Activated T-cell treated with anti-CD3 and anti-CD28 coated beads for 24 hours (primary cell): ENCODE data around the gene DPPA2.

Experiments used
- DNase-seq: peaks from one replicate; pipeline ENCODE4 v3.0.0-alpha.2; 2020; ENCODE audit warnings: low read depth

Gene DPPA2

GRCh38 chr3:109325109-109325508 is 8.8 kb upstream of the DPPA2 start:
- DNase-seq, result no peak

DNA sequence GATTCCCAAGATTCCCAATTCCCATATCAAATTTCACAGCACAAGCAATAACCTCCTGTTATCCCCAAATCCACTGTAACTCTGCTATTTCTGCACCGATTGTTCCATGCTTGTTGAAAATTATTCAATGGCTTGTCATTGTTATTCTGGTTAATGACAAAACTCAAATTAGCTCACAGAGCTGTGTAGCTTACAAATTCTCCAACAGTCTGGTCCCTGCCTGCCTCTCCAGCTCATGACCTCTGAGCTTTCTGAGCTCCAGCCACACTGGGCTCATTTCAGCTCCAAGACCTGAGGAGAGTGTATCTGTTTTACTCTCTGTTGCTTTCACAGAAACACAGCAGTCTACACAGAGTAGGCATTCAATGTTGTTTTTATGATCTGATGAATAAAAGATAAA is 3.3 kb downstream of the DPPA2 start:
- no peak for DNase-seq

DNA sequence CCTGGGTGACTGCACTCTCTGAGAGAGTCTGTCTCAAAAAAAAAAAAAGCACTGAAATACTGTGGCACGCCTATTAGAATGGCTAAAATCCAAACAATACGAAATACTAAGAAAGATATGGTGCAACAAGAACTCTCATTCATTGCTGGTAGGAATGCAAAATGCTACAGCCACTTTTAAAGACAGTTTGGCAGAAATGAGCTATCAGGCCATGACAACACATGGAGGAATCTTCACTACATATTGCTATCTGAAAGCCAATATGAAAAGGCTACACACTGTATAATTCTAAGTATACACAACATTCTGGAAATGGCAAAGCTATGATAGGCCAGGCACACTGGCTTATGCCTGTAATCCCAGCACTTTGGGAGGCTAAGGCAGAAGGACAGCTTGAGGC is 18.8 kb downstream of the DPPA2 start:
- DNase-seq, result no peak

DNA sequence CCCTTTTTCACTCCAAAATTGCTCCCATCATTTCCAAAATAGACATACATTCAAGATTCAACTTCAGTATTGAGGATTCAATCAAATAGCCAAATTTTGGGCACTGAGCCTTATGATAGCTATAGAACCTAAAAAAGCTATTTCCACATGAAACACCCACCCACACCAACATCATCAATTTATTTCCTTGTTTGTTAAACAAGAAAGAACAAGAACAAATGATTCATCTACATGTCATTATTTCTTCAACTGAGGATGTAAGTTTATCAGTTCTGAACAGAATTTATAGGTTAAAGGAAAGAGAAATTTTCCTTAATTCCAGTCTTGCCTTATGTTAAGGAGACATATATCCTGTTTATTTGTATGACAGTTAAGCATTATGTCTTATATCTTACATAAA is 32.2 kb downstream of the DPPA2 start:
- DNase-seq, result no peak

DNA sequence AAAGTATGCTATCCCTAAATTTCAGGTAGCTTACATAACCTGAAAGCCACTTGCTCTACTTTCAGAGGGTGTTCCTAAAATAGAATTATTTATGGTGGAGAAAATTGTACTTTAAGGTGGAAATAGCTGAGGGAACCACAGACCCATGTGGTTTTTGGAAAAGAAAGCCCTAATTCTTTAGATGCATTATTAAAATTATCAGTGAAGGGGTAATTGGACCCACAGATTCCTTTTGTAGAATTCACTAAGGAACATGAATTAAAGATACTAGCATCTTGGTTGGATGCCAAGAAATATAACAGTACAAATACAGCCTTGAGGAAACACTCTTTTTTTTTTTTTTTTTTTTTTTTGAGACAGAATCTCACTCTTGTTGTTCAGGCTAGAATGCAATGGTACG is 37.8 kb downstream of the DPPA2 start:
- DNase-seq, result no peak

DNA sequence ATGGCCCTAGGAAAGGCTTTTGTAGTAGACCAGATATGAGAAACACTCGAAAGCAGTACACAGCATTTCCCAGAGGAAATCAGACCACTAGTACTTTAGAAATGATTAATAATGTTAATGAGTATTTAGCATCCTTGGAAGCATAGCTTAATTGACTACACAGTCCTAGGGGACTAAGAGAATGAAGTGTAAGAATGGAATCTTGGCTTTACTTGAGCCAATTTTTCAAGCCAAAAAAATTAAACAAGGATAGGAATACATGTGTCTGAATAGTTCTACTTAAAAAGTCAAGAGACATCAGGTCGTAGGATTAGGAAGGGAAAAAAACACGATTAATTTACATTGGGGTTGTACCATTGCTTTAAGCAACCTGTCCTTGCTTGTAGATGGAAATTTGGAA is 38.2 kb downstream of the DPPA2 start:
- DNase-seq, result no peak

DNA sequence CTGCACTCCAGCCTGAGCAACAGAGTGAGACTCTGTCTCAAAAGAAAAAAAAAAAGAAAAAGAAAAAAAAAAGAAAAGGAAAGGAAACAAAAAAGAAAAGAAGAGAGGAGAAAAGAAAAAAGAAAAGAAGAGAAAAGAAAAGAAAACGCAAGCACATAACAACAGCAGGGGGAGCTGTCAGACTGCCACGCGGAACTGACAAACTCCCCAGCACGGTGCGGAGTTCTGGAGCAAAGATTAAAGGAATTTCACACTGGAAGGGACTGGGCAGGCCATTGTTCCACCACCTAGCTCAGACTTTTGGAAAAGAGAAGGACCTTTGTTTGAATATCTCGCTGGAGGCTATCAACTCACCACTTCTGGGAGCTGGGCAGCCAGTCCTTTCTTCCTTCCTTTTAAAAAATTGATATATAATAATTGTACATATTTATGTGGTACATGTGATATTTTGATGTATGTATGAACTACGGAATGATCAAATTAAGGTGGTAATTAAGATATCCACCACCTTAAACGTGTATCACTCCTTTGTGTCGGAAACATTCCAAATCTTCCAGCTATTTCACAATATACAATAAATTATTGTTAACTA is 40.5 kb downstream of the DPPA2 start:
- no peak for DNase-seq

GRCh38 chr3:109270779-109271178 is 45.5 kb downstream of the DPPA2 start:
- DNase-seq, result no peak

DNA sequence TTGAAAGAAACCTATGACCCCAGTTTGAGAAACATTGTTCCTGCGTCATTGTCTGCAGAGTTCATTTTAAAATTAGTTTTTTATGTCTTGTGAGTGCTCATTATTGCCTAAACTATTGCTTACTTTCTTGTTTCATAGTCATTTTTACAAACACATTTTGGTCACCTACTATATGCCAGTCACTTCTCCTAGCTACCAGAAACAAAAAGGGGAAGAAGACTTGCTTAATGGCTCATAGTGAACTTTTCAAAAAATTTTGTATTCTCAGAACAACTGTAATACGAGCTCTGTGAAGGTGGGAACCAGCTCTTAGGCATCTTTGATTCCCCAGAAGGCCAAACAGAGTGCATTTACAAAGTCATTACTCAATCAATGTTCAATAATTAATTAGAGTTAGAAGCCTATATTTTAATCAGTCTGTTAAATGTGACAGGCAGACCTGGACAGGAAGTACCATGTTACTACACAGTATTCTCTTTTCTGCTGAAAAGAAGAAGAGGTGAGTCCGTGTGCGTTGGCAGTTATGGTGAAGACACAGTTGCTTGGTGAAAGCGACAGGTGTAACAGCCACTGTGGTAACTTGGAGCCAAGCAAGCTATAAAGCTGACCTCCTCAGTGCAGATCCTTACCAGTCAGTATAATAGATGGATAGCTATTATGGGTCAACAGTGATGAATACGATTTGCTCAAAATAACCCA is 46.6 kb downstream of the DPPA2 start:
- DNase-seq, result no peak

DNA sequence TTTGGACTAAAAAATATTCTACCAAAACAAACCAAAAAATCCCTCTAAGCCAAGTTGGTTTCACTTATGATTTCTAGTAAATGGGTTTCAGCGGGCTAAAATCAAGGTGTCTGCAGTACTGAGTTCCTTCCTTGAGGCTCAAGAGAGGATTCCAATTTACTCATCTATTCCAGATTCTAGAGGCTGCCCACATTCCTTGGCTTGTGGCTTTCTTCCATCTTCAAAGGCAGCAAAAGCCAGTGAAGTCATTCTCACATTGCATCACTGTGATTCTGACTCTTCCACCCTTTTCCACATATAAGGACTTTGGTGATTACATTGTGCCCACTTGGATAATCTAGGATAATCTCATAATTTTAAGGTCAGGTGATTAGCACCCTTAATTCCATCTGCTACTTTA is 48.1 kb downstream of the DPPA2 start:
- no peak for DNase-seq

GRCh38 chr3:109265295-109265694 is 51.0 kb downstream of the DPPA2 start:
- DNase-seq, result no peak

DNA sequence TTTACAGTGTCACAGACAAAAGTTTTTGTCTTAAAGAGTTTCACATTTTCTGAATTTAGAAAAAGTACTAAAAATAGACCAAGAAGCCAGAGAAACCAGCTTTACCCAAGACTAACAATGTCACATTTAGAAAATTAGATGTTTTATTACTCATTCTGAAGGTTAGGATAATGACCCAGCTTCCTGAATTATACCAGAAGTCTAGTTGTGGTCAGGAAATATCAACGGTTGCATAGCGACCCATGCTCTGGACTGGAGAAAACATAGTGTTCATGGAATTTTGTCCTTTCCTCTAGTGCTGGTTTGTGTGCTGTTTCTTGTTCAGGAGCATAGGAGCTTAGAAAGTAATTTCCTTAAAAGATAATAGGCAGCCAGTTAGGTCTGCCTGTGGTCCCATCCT is 59.0 kb downstream of the DPPA2 start:
- DNase-seq, result no peak

GRCh38 chr3:109254770-109255169 is 61.5 kb downstream of the DPPA2 start:
- DNase-seq, result no peak

- no peak for DNase-seq
These were observed 63.7 kb downstream of the DPPA2 start for GRCh38 chr3:109252641-109253040.
